ENCODE data around the gene FOS.
"Not testable (repeated sequence)": the region's sequence is repeated elsewhere in the genome, so short reads cannot be mapped to it uniquely, and the experiment has no call there.

FOS gene

GRCh38 chr14:75277815-75278421 lies 710 bp upstream of the FOS start:
- DNase-seq: no peak

GRCh38 chr14:75279153-75279762 lies 630 bp downstream of the FOS start:
- DNase-seq: no peak

GRCh38 chr14:75279763-75280290 lies 1.2 kb downstream of the FOS start:
- DNase-seq: no peak

GRCh38 chr14:75280291-75280830 lies 1.7 kb downstream of the FOS start:
- DNase-seq: no peak

GRCh38 chr14:75280831-75281653 lies 2.4 kb downstream of the FOS start:
- no peak for DNase-seq

GRCh38 chr14:75281654-75282019 lies 3.0 kb downstream of the FOS start:
- no peak for DNase-seq

- no peak for DNase-seq
Observed at GRCh38 chr14:75282170-75282554, 3.5 kb downstream of the FOS start.

- DNase-seq: not testable (repeated sequence)
Observed at GRCh38 chr14:75282555-75283161, 4.0 kb downstream of the FOS start.

- no peak for DNase-seq
Observed at GRCh38 chr14:75283162-75283832, 4.7 kb downstream of the FOS start.

- no peak for DNase-seq
Observed at GRCh38 chr14:75283833-75284563, 5.4 kb downstream of the FOS start.

- no peak for DNase-seq
Observed at GRCh38 chr14:75285331-75285730, 6.7 kb downstream of the FOS start.

- DNase-seq: no peak
Observed at GRCh38 chr14:75286313-75286712, 7.7 kb downstream of the FOS start.

GRCh38 chr14:75289840-75290388 lies 11.3 kb downstream of the FOS start:
- no peak for DNase-seq

- DNase-seq: no peak
Observed at GRCh38 chr14:75290851-75291250, 12.2 kb downstream of the FOS start.

- no peak for DNase-seq
Observed at GRCh38 chr14:75291331-75291730, 12.7 kb downstream of the FOS start.

GRCh38 chr14:75292101-75292563 lies 13.5 kb downstream of the FOS start:
- DNase-seq: no peak

- no peak for DNase-seq
Observed at GRCh38 chr14:75292886-75293285, 14.3 kb downstream of the FOS start.

- peak; percentile 93 for DNase-seq
Observed at GRCh38 chr14:75293920-75294648, 15.5 kb downstream of the FOS start.

- no peak for DNase-seq
Observed at GRCh38 chr14:75294649-75295033, 16.0 kb downstream of the FOS start.

GRCh38 chr14:75295061-75295461 lies 16.4 kb downstream of the FOS start:
- DNase-seq: no peak
